ENCODE measurements around the gene MBLAC1.

MBLAC1 gene

GRCh38 chr7:100132126-100132525 is 5.4 kb downstream of the MBLAC1 start:
- Histone ChIP-seq H3K27ac (ENCODE audit: low read length, poor library complexity, severe bottlenecking) (no peak overlapping the region), H2BK12ac (ENCODE audit: low read length in 2 of 2) (no peak overlapping the region), H2BK15ac (ENCODE audit: low read depth, poor library complexity, severe bottlenecking) (no peak overlapping the region), H3K4me3 (ENCODE audit: insufficient read depth in 1 of 2, low read depth in 1 of 2, low read length in 2 of 2) (no peak overlapping the region), H3K14ac (ENCODE audit: low read length in 2 of 2) (no peak overlapping the region), H3K18ac (ENCODE audit: low read depth in 1 of 2, low read length in 2 of 2) (no peak overlapping the region), H4K91ac (ENCODE audit: low read length) (no peak overlapping the region), H3K4me2 (ENCODE audit: low read length, poor library complexity, severe bottlenecking) (no peak overlapping the region), H3K27me3 (ENCODE audit: control insufficient read depth in 1 of 2, insufficient read depth in 1 of 2, low read length in 2 of 2) (peaks cover 0 to 5% of the 10 kb centered on the region in 2 experiments), H3K36me3 (ENCODE audit: control insufficient read depth in 1 of 2, insufficient read depth in 2 of 2, low read depth in 1 of 2, low read length in 2 of 2) (no peaks in the 10 kb centered on the region), H4K8ac (ENCODE audit: low read length) (no peak overlapping the region), H2BK120ac (ENCODE audit: low read depth, low read length) (no peak overlapping the region), H3K4ac (ENCODE audit: low read depth in 1 of 2, low read length in 2 of 2) (no peak overlapping the region), H3K9me3 (ENCODE audit: control insufficient read depth, low read length) (no peaks in the 10 kb centered on the region), H2AK5ac (ENCODE audit: low read length, severe bottlenecking) (no peak overlapping the region), H2BK5ac (ENCODE audit: low read depth, low read length, poor library complexity, severe bottlenecking) (no peak overlapping the region), H2AFZ (ENCODE audit: low read depth, low read length) (no peak overlapping the region), H3K4me1 (ENCODE audit: control insufficient read depth, insufficient read depth, low read depth, low read length) (peaks cover 13% of the 10 kb centered on the region), H3K79me1 (replicated peaks; ENCODE audit: low read length, poor library complexity, severe bottlenecking) (peaks cover 6% of the 10 kb centered on the region), H3K23ac (ENCODE audit: low read length in 2 of 2) (no peak overlapping the region), H3K9ac (ENCODE audit: low read length) (no peak overlapping the region)
- WGBS = 78% methylated on average over 6 of the region's 7 CpGs
- no peak for DNase-seq

DNA sequence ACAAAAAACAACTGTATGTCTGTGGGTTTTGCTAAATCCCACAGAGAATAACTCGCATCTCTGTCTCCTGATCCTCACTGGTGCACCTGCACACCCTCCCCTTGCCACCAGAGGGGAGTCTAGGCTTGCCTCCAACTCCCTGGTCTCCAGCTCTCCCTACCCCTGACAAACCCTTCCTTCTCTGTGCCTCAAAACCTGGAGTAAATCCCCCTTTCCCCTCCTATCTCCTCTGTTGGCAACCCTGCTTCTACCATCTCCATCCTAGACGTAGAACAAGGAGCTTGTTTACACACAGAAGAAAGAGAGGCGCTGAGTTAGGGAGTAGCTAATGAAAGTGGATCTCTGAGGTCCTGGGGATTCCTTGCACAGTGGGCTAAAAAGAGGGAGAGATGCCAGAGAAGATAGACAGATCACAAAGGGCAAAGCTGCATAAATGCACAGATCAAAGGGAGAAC is 6.0 kb downstream of the MBLAC1 start:
- 20% methylated on average over 3 of the region's 3 CpGs for WGBS
- Histone ChIP-seq H3K79me1 (replicated peaks; ENCODE audit: low read length, poor library complexity, severe bottlenecking) (peaks cover under 1% of the 10 kb centered on the region), H3K4me1 (ENCODE audit: control insufficient read depth, insufficient read depth, low read depth, low read length) (peaks cover 7% of the 10 kb centered on the region), H3K36me3 (ENCODE audit: control insufficient read depth in 1 of 2, insufficient read depth in 2 of 2, low read depth in 1 of 2, low read length in 2 of 2) (no peaks in the 10 kb centered on the region), H2BK120ac (ENCODE audit: low read depth, low read length) (no peak overlapping the region), H3K9me3 (ENCODE audit: control insufficient read depth, low read length) (no peaks in the 10 kb centered on the region), H2BK5ac (ENCODE audit: low read depth, low read length, poor library complexity, severe bottlenecking) (no peak overlapping the region), H4K91ac (ENCODE audit: low read length) (no peak overlapping the region), H2BK15ac (ENCODE audit: low read depth, poor library complexity, severe bottlenecking) (no peak overlapping the region), H2AK5ac (ENCODE audit: low read length, severe bottlenecking) (no peak overlapping the region), H3K4ac (ENCODE audit: low read depth in 1 of 2, low read length in 2 of 2) (no peak overlapping the region), H3K4me3 (ENCODE audit: insufficient read depth in 1 of 2, low read depth in 1 of 2, low read length in 2 of 2) (peak overlapping the region in 1 of 2 experiments; percentile 17), H3K27me3 (ENCODE audit: control insufficient read depth in 1 of 2, insufficient read depth in 1 of 2, low read length in 2 of 2) (peaks cover 0 to 5% of the 10 kb centered on the region in 2 experiments), H3K14ac (ENCODE audit: low read length in 2 of 2) (no peak overlapping the region), H3K9ac (ENCODE audit: low read length) (peak overlapping the region; percentile 42), H4K8ac (ENCODE audit: low read length) (no peak overlapping the region), H3K4me2 (ENCODE audit: low read length, poor library complexity, severe bottlenecking) (no peak overlapping the region), H2AFZ (ENCODE audit: low read depth, low read length) (no peak overlapping the region), H3K18ac (ENCODE audit: low read depth in 1 of 2, low read length in 2 of 2) (no peak overlapping the region), H3K27ac (ENCODE audit: low read length, poor library complexity, severe bottlenecking) (no peak overlapping the region), H2BK12ac (ENCODE audit: low read length in 2 of 2) (no peak overlapping the region), H3K23ac (ENCODE audit: low read length in 2 of 2) (no peak overlapping the region)
- peak; percentile 74 for DNase-seq

- no peak overlapping the region for H3K4me2 ChIP-seq (ENCODE audit: low read length, poor library complexity, severe bottlenecking)
- no peaks in the 10 kb centered on the region for H3K36me3 ChIP-seq (ENCODE audit: control insufficient read depth in 1 of 2, insufficient read depth in 2 of 2, low read depth in 1 of 2, low read length in 2 of 2)
- H2BK5ac ChIP-seq (ENCODE audit: low read depth, low read length, poor library complexity, severe bottlenecking) = no peak overlapping the region
- no peak for DNase-seq
- H3K79me1 ChIP-seq (replicated peaks; ENCODE audit: low read length, poor library complexity, severe bottlenecking) = no peaks in the 10 kb centered on the region
- H3K4me1 ChIP-seq (ENCODE audit: control insufficient read depth, insufficient read depth, low read depth, low read length) = no peaks in the 10 kb centered on the region
- H4K91ac ChIP-seq (ENCODE audit: low read length) = no peak overlapping the region
- H2BK120ac ChIP-seq (ENCODE audit: low read depth, low read length) = no peak overlapping the region
- no peak overlapping the region for H4K8ac ChIP-seq (ENCODE audit: low read length)
- no peak overlapping the region for H2AFZ ChIP-seq (ENCODE audit: low read depth, low read length)
- WGBS = 93% methylated on average over 13 of the region's 13 CpGs
- H3K18ac ChIP-seq (ENCODE audit: low read depth in 1 of 2, low read length in 2 of 2) = no peak overlapping the region
- no peak overlapping the region for H3K4ac ChIP-seq (ENCODE audit: low read depth in 1 of 2, low read length in 2 of 2)
- H3K4me3 ChIP-seq (ENCODE audit: insufficient read depth in 1 of 2, low read depth in 1 of 2, low read length in 2 of 2) = no peak overlapping the region
- peaks cover 7 to 9% of the 10 kb centered on the region in 2 experiments for H3K27me3 ChIP-seq (ENCODE audit: control insufficient read depth in 1 of 2, insufficient read depth in 1 of 2, low read length in 2 of 2)
- no peaks in the 10 kb centered on the region for H3K9me3 ChIP-seq (ENCODE audit: control insufficient read depth, low read length)
- no peak overlapping the region for H3K14ac ChIP-seq (ENCODE audit: low read length in 2 of 2)
- no peak overlapping the region for H3K23ac ChIP-seq (ENCODE audit: low read length in 2 of 2)
- H3K9ac ChIP-seq (ENCODE audit: low read length) = no peak overlapping the region
- H3K27ac ChIP-seq (ENCODE audit: low read length, poor library complexity, severe bottlenecking) = no peak overlapping the region
- H2BK12ac ChIP-seq (ENCODE audit: low read length in 2 of 2) = no peak overlapping the region
- H2BK15ac ChIP-seq (ENCODE audit: low read depth, poor library complexity, severe bottlenecking) = no peak overlapping the region
- no peak overlapping the region for H2AK5ac ChIP-seq (ENCODE audit: low read length, severe bottlenecking)
Measured at GRCh38 chr7:100137851-100138760, 11.3 kb downstream of the MBLAC1 start.

- H2BK12ac ChIP-seq (ENCODE audit: low read length in 2 of 2) = no peak overlapping the region
- no peak overlapping the region for H4K8ac ChIP-seq (ENCODE audit: low read length)
- H3K27me3 ChIP-seq (ENCODE audit: control insufficient read depth in 1 of 2, insufficient read depth in 1 of 2, low read length in 2 of 2) = peaks cover 4 to 7% of the 10 kb centered on the region in 2 experiments
- 75% methylated on average over 2 of the region's 3 CpGs for WGBS
- H2BK15ac ChIP-seq (ENCODE audit: low read depth, poor library complexity, severe bottlenecking) = no peak overlapping the region
- H3K36me3 ChIP-seq (ENCODE audit: control insufficient read depth in 1 of 2, insufficient read depth in 2 of 2, low read depth in 1 of 2, low read length in 2 of 2) = no peaks in the 10 kb centered on the region
- H3K4me2 ChIP-seq (ENCODE audit: low read length, poor library complexity, severe bottlenecking) = no peak overlapping the region
- no peaks in the 10 kb centered on the region for H3K4me1 ChIP-seq (ENCODE audit: control insufficient read depth, insufficient read depth, low read depth, low read length)
- H3K9me3 ChIP-seq (ENCODE audit: control insufficient read depth, low read length) = no peaks in the 10 kb centered on the region
- H3K4ac ChIP-seq (ENCODE audit: low read depth in 1 of 2, low read length in 2 of 2) = no peak overlapping the region
- H3K18ac ChIP-seq (ENCODE audit: low read depth in 1 of 2, low read length in 2 of 2) = no peak overlapping the region
- H2BK120ac ChIP-seq (ENCODE audit: low read depth, low read length) = no peak overlapping the region
- no peak overlapping the region for H2AK5ac ChIP-seq (ENCODE audit: low read length, severe bottlenecking)
- no peak overlapping the region for H3K9ac ChIP-seq (ENCODE audit: low read length)
- H3K14ac ChIP-seq (ENCODE audit: low read length in 2 of 2) = no peak overlapping the region
- no peak overlapping the region for H3K27ac ChIP-seq (ENCODE audit: low read length, poor library complexity, severe bottlenecking)
- H3K4me3 ChIP-seq (ENCODE audit: insufficient read depth in 1 of 2, low read depth in 1 of 2, low read length in 2 of 2) = no peak overlapping the region
- no peak for DNase-seq
- H3K79me1 ChIP-seq (replicated peaks; ENCODE audit: low read length, poor library complexity, severe bottlenecking) = no peaks in the 10 kb centered on the region
- no peak overlapping the region for H2BK5ac ChIP-seq (ENCODE audit: low read depth, low read length, poor library complexity, severe bottlenecking)
- H4K91ac ChIP-seq (ENCODE audit: low read length) = no peak overlapping the region
- H3K23ac ChIP-seq (ENCODE audit: low read length in 2 of 2) = no peak overlapping the region
- no peak overlapping the region for H2AFZ ChIP-seq (ENCODE audit: low read depth, low read length)
Measured at GRCh38 chr7:100141555-100141949, 14.8 kb downstream of the MBLAC1 start.

Data from mesenchymal stem cell (in vitro differentiated cells and primary cell).